ENCODE data around the gene DGKQ.
"Not testable (repeated sequence)": the region's sequence is repeated elsewhere in the genome, so short reads cannot be mapped to it uniquely, and the experiment has no call there.

Gene DGKQ

DNA sequence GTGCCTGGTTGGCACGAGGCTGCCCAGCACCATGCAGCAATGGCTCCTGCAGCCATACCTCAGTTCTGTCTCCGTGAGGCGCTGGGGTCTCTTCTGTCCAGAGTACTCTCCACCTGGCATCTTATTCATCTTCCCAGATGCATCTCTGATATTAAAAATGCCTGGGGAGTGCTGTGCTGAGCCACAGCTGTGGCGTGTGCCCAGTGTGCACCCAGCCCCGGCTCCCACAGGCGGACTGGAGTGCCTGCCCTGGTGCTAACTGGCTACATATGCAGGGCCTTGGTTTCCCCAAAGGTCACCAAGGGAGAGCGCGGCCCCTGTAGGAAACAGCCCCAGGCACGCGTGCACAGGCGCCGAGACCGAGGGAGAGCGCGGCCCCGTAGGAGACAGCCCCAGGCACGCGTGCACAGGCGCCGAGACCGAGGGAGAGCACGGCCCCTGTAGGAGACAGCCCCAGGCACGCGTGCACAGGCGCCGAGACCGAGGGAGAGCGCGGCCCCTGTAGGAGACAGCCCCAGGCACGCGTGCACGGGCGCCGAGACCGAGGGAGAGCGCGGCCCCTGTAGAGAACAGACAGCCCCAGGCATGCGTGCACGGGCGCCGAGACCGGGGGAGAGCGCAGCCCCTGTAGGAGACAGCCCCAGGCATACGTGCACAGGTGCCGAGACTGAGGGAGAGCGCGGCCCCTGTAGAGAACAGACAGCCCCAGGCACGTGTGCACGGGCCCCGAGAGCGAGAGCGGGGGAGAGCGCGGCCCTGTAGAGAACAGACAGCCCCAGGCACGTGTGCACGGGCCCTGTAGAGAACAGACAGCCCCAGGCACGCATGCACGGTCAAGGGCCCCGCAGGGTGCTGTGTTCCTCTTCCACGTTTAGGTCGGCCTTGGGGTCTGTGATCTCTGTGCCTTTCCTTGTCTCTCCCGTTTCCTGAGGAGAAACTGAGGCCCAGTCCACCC lies 26.6 kb downstream of the DGKQ start:
- no peak for ATAC-seq (replicated peaks)
- no peak overlapping the region for H3K27ac Mint-ChIP-seq
- H3K27me3 Mint-ChIP-seq = no peaks in the 10 kb centered on the region

DNA sequence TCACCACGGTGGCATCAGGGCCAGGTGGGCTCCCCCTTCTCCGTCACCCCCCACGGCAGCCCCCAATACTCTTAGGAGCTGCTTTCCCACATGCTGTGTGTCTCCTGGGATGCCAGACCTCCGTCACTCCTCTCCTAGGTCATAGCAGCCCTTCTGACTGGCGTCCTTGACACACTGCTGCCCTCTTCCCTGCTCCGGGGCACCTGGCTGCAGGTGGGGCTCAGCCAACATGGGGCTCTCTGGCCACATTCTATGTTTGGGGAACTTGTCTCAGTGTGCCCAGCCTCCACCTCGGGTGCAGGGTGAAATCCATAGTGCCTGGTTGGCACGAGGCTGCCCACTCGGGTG lies 27.3 kb downstream of the DGKQ start:
- peaks cover 5% of the 10 kb centered on the region in 2 donors for H3K4me1 Mint-ChIP-seq (ENCODE audit: low read depth in 2 of 2)
- H3K4me3 Mint-ChIP-seq = no peak overlapping the region
- H3K36me3 Mint-ChIP-seq (ENCODE audit: insufficient read depth) = peaks cover 8% of the 10 kb centered on the region
- ATAC-seq (replicated peaks) (no peak), DNase-seq (no peak)
- peak overlapping the region in 1 of 2 donors; percentile 24 for H3K27ac Mint-ChIP-seq
- no peaks in the 10 kb centered on the region for H3K27me3 Mint-ChIP-seq
- no peaks in the 10 kb centered on the region for H3K9me3 Mint-ChIP-seq

More for the DNA sequence above, 26.6 kb downstream of the DGKQ start:
- H3K36me3 Mint-ChIP-seq (ENCODE audit: insufficient read depth) = peaks cover 13% of the 10 kb centered on the region
- no peak overlapping the region for H3K4me3 Mint-ChIP-seq
- H3K4me1 Mint-ChIP-seq (ENCODE audit: low read depth in 2 of 2) = peaks cover 5% of the 10 kb centered on the region in 2 donors
- no peak for DNase-seq
- H3K9me3 Mint-ChIP-seq = no peaks in the 10 kb centered on the region

DNA sequence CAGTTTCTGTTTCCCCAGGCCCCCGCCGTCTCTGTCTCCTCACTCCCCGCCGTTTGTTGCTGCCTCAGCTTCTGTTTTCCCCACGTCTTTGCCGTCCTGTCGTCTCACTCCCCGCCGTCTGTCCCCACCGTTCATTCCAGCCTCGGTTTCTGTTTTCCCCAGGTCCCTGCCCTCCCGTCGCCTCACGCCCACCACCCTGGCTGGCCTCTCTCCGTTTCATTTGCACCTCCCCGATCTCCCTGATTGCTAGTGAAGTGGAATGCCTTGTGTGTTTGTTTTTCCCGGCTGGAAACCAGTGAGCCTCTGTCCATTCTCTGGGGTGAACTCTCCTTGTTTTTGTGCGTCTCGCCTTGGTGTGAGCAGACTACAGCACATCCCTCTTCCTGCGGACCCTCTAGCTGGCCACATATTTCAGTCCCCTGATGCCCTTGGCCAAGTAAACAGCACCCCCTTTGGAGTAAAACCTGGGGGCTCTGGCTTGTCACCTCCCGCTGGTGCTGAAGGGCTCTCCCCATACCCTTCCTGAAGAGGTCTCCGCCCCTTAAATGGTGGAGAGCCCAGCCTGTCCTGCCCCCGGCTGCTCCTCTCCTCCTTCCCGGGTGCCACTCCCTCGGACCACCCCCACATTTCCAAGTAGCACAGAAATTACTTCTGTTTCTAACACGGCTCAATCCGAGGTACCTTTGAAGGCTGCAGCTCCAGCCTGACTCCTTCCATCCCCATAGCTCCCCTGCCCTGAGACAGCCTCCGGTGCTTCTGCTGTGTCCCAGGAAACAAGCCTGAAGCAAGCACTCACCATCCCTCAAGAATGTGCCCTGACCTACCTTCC lies 27.9 kb downstream of the DGKQ start:
- H3K9me3 Mint-ChIP-seq = no peaks in the 10 kb centered on the region
- no peak overlapping the region for H3K4me3 Mint-ChIP-seq
- DNase-seq = no peak
- H3K27me3 Mint-ChIP-seq = no peaks in the 10 kb centered on the region
- H3K36me3 Mint-ChIP-seq (ENCODE audit: insufficient read depth) = peaks cover 7% of the 10 kb centered on the region
- ATAC-seq (replicated peaks) = no peak
- H3K27ac Mint-ChIP-seq = peak overlapping the region in 1 of 2 donors; percentile 24
- peaks cover 5% of the 10 kb centered on the region in 2 donors for H3K4me1 Mint-ChIP-seq (ENCODE audit: low read depth in 2 of 2)

DNA sequence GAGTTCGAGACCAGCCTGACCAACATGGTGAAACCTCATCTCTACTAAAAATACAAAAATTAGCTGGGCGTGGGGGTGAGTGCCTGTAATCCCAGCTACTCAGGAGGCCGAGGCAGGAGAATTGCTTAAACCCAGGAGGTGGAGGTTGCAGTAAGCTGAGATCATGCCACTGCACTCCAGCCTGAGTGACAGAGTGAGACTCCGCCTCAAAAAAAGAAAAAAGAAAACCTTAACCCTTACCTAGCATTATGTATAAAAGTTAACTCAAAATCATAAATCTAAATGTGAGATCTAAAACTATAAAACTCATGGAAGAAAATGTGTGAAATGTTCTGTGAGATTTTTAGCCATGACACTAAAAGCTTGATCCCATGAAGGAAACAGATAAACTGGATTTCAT lies 33.9 kb downstream of the DGKQ start:
- H3K36me3 Mint-ChIP-seq (ENCODE audit: insufficient read depth) = peaks cover 10% of the 10 kb centered on the region
- H3K27ac Mint-ChIP-seq; H3K9me3 Mint-ChIP-seq; ATAC-seq (replicated peaks); H3K27me3 Mint-ChIP-seq; H3K4me3 Mint-ChIP-seq; DNase-seq; H3K4me1 Mint-ChIP-seq (ENCODE audit: low read depth in 2 of 2): not testable (repeated sequence)

DNA sequence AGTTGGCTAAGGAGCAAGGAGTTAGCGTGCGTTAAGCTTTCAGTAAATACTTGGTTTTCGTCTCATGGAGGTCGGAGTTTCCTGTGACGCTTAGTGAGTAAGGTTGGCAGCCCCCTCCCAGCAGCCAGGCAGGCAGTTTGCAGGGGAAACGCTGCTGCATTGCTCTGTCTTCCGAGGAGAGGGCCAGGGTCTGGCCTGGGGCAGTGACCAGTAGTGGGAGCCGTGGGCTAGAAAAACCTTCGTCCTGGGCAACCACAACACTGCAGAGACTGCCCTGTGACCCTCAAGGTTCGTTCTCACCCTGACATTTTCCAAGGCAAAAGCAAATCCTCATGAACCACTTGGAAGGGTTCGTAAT lies 40.7 kb downstream of the DGKQ start:
- Mint-ChIP-seq H3K4me1 (ENCODE audit: low read depth in 2 of 2) (peaks cover 33 to 41% of the 10 kb centered on the region in 2 donors), H3K4me3 (peak overlapping the region; percentile 94 to 96), H3K9me3 (no peaks in the 10 kb centered on the region), H3K27ac (peak overlapping the region; percentile 95 to 97), H3K27me3 (no peaks in the 10 kb centered on the region), H3K36me3 (ENCODE audit: insufficient read depth) (peaks cover 32% of the 10 kb centered on the region)
- ATAC-seq (replicated peaks) (no peak), DNase-seq (no peak)

DNA sequence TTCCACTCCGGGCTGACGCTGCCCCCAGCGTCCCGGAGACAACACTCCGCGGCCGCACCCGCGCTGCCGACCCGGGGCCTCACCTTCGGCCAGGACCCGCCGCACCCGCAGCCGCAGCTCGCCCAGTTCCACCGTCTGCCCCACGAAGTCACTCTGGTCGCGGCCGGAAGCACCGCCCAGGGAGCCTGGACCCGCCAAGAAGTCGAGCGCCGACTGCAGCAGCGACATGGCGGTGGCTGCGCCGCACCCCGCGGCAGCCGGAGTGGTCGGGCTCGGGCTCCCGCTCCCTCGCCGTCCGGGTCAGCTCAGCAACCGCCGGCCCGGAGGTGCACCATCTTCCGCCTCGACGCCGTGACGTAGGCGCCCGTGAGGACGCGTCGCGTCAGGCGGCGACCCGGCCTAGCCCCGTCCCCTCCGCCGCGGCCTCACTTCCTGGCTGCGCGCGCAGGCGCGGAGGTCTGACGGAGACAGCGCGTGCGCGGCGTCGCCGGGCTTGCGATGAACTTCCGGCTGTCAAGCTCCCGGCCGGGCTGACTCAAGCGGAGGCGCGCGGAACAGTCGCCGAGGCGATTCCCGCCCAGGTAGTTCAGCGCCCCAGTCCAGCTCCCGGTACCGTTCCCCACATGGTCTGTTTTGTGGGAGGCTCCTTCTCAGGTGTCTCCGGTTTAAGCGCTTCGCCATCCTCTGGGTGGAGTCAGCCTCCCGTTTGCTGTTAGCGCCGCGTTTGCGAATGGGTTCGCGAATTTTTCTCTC lies 41.2 kb downstream of the DGKQ start, which contains the start of the genes GAK and TMEM175:
GAK (minus strand) TSS at position 357 of the 753 bp plus-strand sequence; CDS start at position 228, 129 bp downstream.
TMEM175 (plus strand) TSS at position 501 of the 753 bp plus-strand sequence. CDS start 15,280 bp downstream, outside the sequence.
- Mint-ChIP-seq H3K36me3 (ENCODE audit: insufficient read depth) (peaks cover 29% of the 10 kb centered on the region), H3K4me1 (ENCODE audit: low read depth in 2 of 2) (peaks cover 33 to 41% of the 10 kb centered on the region in 2 donors), H3K27me3 (no peaks in the 10 kb centered on the region), H3K4me3 (peak within 1 kb of the TSS; percentile 94 to 96), H3K9me3 (no peaks in the 10 kb centered on the region), H3K27ac (peak within 1 kb of the TSS; percentile 95 to 97)
- DNase-seq (peak; percentile 94 to 98 (median 95)), ATAC-seq (replicated peaks) (peak; percentile 87)

DNA sequence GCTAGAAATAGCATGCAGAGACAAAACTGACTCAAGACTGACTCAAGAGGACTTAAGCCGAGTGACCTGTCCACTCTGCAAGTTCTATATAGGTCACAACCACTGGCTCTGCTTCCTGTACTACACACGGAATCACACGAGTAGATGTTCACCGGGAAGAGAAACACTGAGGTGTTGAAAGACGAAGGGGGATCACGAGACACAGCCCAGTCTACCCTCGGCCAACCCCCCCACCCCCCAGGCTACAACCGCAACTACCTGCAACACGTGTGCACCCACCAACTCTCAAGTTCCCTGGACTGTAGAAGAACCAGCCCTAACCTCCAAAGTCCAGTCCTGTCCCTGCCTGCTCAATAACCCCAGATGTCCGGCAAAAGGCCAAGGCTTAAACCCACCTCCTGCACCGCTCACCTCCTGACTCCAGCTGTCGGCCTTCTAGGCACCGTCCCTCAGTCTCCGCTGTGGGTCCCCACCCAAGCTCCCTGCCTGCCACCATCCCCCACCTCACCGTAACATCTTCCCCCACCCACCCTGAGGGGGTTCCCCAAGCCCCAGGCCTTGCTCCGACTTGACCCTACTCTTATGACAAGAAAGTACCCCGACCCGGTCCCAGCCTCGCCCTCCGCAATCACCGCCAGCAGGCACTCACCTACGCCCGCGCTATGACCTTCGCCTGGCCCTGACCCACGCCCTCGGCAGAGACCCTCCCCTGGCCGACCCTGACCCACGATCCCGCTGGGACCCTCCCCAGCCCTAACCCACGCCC lies 42.0 kb downstream of the DGKQ start:
- no peaks in the 10 kb centered on the region for H3K9me3 Mint-ChIP-seq
- peak overlapping the region; percentile 94 to 96 for H3K4me3 Mint-ChIP-seq
- H3K4me1 Mint-ChIP-seq (ENCODE audit: low read depth in 2 of 2) = peaks cover 35 to 42% of the 10 kb centered on the region in 2 donors
- H3K36me3 Mint-ChIP-seq (ENCODE audit: insufficient read depth) = peaks cover 32% of the 10 kb centered on the region
- H3K27me3 Mint-ChIP-seq = no peaks in the 10 kb centered on the region
- peak; percentile 25 for ATAC-seq (replicated peaks)
- H3K27ac Mint-ChIP-seq = peak overlapping the region; percentile 95 to 97
- peak in 1 of 3 experiments; percentile 14 for DNase-seq

DNA sequence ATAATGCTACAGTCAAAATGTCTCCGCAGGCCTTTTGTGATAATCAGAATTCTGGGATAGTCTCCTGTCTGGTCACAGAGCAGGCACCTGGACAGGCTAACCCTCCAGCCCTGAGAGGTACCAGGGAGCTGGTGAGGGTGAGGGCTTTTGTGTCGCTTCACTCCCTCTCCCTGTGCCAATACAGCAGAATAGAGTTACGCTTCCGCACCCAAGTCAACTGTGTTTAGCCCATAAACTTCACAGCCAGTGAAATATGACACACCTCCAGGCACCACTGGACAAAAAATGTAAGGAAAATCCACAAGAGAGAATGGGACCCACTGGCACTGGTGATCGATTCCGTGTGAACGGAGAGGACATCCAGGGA lies 42.6 kb downstream of the DGKQ start:
- no peaks in the 10 kb centered on the region for H3K27me3 Mint-ChIP-seq
- H3K4me1 Mint-ChIP-seq (ENCODE audit: low read depth in 2 of 2) = peaks cover 40 to 47% of the 10 kb centered on the region in 2 donors
- peaks cover 29% of the 10 kb centered on the region for H3K36me3 Mint-ChIP-seq (ENCODE audit: insufficient read depth)
- H3K9me3 Mint-ChIP-seq = no peaks in the 10 kb centered on the region
- peak overlapping the region; percentile 95 to 97 for H3K27ac Mint-ChIP-seq
- ATAC-seq (replicated peaks) (no peak), DNase-seq (no peak)
- H3K4me3 Mint-ChIP-seq = peak overlapping the region; percentile 94 to 96

DNA sequence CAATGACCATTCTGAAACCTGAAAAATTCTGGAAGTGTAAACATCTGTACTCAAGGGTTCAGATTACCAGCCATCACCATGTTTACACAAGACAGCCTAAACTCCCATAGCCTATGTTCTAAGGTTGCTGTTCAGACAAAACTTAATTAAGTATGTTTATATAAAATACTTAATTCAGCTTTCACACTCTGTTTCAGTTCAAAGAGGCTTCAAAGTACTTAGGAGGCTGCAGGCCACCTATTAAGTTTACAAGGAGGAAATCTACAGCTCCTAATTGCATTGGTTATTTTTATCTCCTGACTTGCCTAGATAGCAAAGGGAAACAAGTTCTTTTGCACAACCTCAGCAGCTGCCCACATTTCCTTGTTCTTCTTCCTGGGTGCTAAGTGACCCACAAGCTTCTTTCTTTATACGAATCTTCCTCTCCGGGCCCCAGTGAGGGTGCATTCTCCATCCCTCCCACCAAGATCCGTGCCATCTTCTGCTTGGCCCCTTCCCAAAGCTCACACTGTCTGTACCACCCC lies 43.3 kb downstream of the DGKQ start:
- no peaks in the 10 kb centered on the region for H3K27me3 Mint-ChIP-seq
- H3K4me3 Mint-ChIP-seq = peak overlapping the region; percentile 94 to 96
- no peaks in the 10 kb centered on the region for H3K9me3 Mint-ChIP-seq
- DNase-seq (no peak), ATAC-seq (replicated peaks) (no peak)
- peak overlapping the region; percentile 95 to 97 for H3K27ac Mint-ChIP-seq
- H3K36me3 Mint-ChIP-seq (ENCODE audit: insufficient read depth) = peaks cover 32% of the 10 kb centered on the region
- peaks cover 46 to 52% of the 10 kb centered on the region in 2 donors for H3K4me1 Mint-ChIP-seq (ENCODE audit: low read depth in 2 of 2)

DNA sequence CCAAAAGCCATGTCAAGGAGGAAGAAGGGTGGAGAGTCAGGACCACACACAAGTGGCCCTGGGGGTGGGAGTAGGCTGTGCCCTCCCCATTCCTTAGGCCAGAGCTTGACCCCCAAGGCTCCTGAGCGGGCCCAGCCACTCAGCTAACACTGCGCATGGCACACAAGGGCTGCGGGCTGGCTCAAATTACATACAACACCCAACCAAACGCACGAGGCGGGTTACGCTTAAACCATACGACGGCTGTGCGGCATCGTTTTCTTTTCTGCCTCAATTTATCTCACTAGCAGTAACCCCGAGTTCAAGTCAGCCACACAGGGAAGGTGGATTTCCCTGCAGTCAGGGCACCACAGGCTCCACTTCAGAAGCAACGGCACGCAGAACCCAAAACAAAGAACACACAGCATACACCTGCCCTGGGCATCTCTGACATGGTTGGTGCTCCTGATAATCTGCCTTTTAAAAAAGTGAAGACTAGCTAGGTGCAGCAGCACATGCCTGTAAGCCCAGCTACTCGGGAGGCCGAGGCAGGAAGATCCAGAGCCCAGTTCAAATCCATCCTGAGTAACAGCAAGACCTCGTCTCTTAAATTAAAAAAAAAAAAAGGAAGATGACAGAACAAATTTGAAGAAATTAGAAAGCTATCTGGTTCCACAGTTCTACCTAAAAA lies 44.1 kb downstream of the DGKQ start:
- Mint-ChIP-seq H3K27ac (peak overlapping the region; percentile 10 to 76), H3K36me3 (ENCODE audit: insufficient read depth) (peaks cover 40% of the 10 kb centered on the region), H3K9me3 (no peaks in the 10 kb centered on the region), H3K27me3 (no peaks in the 10 kb centered on the region), H3K4me3 (peak overlapping the region; percentile 8 to 96), H3K4me1 (ENCODE audit: low read depth in 2 of 2) (peaks cover 52 to 55% of the 10 kb centered on the region in 2 donors)
- DNase-seq (no peak), ATAC-seq (replicated peaks) (no peak)

DNA sequence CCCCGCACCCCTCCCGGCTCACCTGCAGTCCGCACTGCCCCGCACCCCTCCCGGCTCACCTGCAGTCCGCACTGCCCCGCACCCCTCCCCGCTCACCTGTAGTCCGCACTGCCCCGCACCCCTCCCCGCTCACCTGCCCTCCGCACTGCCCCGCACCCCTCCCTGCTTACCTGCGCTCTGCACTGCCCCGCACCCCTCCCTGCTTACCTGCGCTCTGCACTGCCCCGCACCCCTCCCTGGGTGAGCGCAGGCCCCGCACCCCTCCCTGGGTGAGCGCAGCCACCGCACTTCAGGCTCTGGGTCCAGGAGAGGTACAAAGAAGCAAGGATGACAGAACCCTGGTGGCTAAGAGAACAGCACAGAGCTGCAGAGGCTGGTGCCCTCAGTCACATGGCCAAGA lies 45.8 kb downstream of the DGKQ start:
- Mint-ChIP-seq H3K4me3 (peak overlapping the region in 1 of 2 donors; percentile 14), H3K4me1 (ENCODE audit: low read depth in 2 of 2) (peaks cover 55% of the 10 kb centered on the region in 2 donors), H3K36me3 (ENCODE audit: insufficient read depth) (peaks cover 45% of the 10 kb centered on the region)
- not testable (repeated sequence) for H3K9me3 Mint-ChIP-seq; DNase-seq; H3K27me3 Mint-ChIP-seq; H3K27ac Mint-ChIP-seq; ATAC-seq (replicated peaks)

DNA sequence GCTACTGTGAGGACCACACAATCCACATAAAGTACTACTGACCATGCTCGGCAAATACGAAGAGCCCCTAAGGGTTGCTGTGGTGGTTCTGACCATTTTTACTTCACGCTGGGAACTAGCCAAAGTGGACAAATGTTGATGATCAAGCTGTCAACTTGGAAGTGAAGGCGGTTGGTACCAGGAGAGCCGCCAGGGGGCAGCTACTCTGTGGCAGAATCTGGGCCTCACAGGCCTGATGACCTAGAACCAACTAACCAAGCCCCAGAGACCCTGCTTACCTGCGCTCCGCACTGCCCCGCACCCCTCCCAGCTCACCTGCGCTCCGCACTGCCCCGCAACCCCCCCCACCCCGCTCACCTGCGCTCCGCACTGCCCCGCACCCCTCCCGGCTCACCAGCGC lies 46.8 kb downstream of the DGKQ start:
- no peaks in the 10 kb centered on the region for H3K27me3 Mint-ChIP-seq
- no peak overlapping the region for H3K27ac Mint-ChIP-seq
- peak overlapping the region in 1 of 2 donors; percentile 12 for H3K4me3 Mint-ChIP-seq
- DNase-seq = no peak
- peaks cover 35% of the 10 kb centered on the region for H3K36me3 Mint-ChIP-seq (ENCODE audit: insufficient read depth)
- peaks cover 59 to 60% of the 10 kb centered on the region in 2 donors for H3K4me1 Mint-ChIP-seq (ENCODE audit: low read depth in 2 of 2)
- ATAC-seq (replicated peaks) = no peak
- no peaks in the 10 kb centered on the region for H3K9me3 Mint-ChIP-seq

Measured in effector memory CD8-positive, alpha-beta T cell (primary cell).